ENCODE measurements around the gene TAF1B. TPM values are rescaled to one million over a fixed set of nuclear protein-coding genes. Genes with fewer than 3 reads are reported as not detected.

Gene TAF1B
- total RNA-seq, 1 experiment from 2014 or later: 29.9 TPM

DNA sequence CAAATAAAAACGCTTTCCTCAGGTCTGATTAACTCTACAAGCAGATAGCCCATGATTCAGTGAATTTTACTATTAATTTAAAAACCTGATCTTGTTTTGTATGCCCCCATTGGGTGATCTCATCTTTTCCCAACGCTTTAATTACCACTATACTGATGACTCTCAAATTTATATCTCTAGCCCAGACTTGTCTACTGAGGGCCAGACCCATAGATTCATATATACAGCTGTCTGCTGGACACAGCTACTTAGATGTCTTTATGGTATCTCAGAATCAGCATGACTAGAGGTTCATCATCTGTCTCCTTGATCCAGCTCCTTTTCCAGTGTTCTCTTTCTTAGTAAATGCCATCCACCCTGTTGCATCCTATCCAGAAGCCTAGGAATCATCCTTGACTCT is 33.8 kb downstream of the TAF1B start:
- peaks cover 17 to 41% (median 32%) of the 10 kb centered on the region in 3 experiments; a peak in 6 of 7 replicates for H3K36me3 Mint-ChIP-seq (ENCODE audit: insufficient read depth in 1 of 3, low read depth in 3 of 3)
- H3K27me3 Mint-ChIP-seq (ENCODE audit: low read depth): no peaks in the 10 kb centered on the region
- H3K27ac Mint-ChIP-seq: peak overlapping the region in 1 of 3 experiments; percentile 9; a peak in 2 of 7 replicates
- Histone ChIP-seq H3K14ac (ENCODE audit: insufficient read depth, low read length) (no peak overlapping the region), H3K23me2 (ENCODE audit: insufficient read length, low read depth, low read length, poor library complexity, severe bottlenecking) (no peaks in the 10 kb centered on the region), H3K18ac (ENCODE audit: insufficient read length, low read depth, low read length) (no peak overlapping the region), H2BK5ac (ENCODE audit: insufficient read length, low read length) (no peak overlapping the region), H2BK20ac (ENCODE audit: low read depth, low read length, poor library complexity, severe bottlenecking) (no peak overlapping the region), H2AFZ (ENCODE audit: low read length) (no peak overlapping the region), H2AK5ac (ENCODE audit: insufficient read length, low read length) (no peak overlapping the region), H3K4me1 (ENCODE audit: insufficient read depth, low read length) (no peaks in the 10 kb centered on the region), H2BK120ac (ENCODE audit: low read depth, low read length, poor library complexity, severe bottlenecking) (no peak overlapping the region), H4K91ac (ENCODE audit: insufficient read length, low read depth, low read length) (no peak overlapping the region), H3K56ac (ENCODE audit: insufficient read length, low read depth, low read length) (no peak overlapping the region), H3K23ac (ENCODE audit: insufficient read length, low read depth, low read length) (no peak overlapping the region), H2BK12ac (ENCODE audit: insufficient read length, low read depth, low read length) (no peak overlapping the region), H2BK15ac (ENCODE audit: low read depth, low read length) (no peak overlapping the region), H4K8ac (replicated peaks; ENCODE audit: insufficient read length, low read depth, low read length) (no peak overlapping the region), H3K9me3 (ENCODE audit: control insufficient read depth, low read depth, low read length) (no peaks in the 10 kb centered on the region), H4K5ac (ENCODE audit: insufficient read length, low read depth, low read length) (no peak overlapping the region), H3K79me1 (ENCODE audit: insufficient read depth, low read depth, low read length, poor library complexity, severe bottlenecking) (no peaks in the 10 kb centered on the region), H3K27ac (ENCODE audit: insufficient read length, low read depth, low read length) (no peak overlapping the region), H4K20me1 (ENCODE audit: control insufficient read depth, insufficient read depth, insufficient read length) (no peaks in the 10 kb centered on the region), H3K4me2 (ENCODE audit: insufficient read depth, insufficient read length, low read length) (no peak overlapping the region), H3K4ac (ENCODE audit: low read depth, low read length) (no peak overlapping the region), H3K27me3 (ENCODE audit: insufficient read depth, low read length) (no peaks in the 10 kb centered on the region), H3T11ph (ENCODE audit: low read length) (no peak overlapping the region), H3K9ac (ENCODE audit: extremely low read depth, insufficient read length, low read length) (no peak overlapping the region), H3K79me2 (ENCODE audit: insufficient read depth, low read length) (no peaks in the 10 kb centered on the region)
- peaks cover 14 to 15% of the 10 kb centered on the region in 2 experiments for H3K4me1 Mint-ChIP-seq
- TF ChIP-seq, protein P1, sequence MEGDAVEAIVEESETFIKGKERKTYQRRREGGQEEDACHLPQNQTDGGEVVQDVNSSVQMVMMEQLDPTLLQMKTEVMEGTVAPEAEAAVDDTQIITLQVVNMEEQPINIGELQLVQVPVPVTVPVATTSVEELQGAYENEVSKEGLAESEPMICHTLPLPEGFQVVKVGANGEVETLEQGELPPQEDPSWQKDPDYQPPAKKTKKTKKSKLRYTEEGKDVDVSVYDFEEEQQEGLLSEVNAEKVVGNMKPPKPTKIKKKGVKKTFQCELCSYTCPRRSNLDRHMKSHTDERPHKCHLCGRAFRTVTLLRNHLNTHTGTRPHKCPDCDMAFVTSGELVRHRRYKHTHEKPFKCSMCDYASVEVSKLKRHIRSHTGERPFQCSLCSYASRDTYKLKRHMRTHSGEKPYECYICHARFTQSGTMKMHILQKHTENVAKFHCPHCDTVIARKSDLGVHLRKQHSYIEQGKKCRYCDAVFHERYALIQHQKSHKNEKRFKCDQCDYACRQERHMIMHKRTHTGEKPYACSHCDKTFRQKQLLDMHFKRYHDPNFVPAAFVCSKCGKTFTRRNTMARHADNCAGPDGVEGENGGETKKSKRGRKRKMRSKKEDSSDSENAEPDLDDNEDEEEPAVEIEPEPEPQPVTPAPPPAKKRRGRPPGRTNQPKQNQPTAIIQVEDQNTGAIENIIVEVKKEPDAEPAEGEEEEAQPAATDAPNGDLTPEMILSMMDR (conservative IDR thresholded peaks at IDR 0.05): no peak
- no peak overlapping the region for H3K4me3 Mint-ChIP-seq
- DNase-seq: no peak
- no CpG with 5 or more reads among the region's 2 CpGs for WGBS (ENCODE audit: extremely low coverage, insufficient read length, low lambda C conversion rate)
- H3K9me3 Mint-ChIP-seq: no peaks in the 10 kb centered on the region; a peak in 1 of 5 replicates
